Panc1 (cell line): Measurements from ENCODE around the gene DTWD1. TPM values are rescaled to one million over a fixed set of nuclear protein-coding genes. Genes with fewer than 3 reads are reported as not detected.
"Not testable (repeated sequence)": the region's sequence is repeated elsewhere in the genome, so short reads cannot be mapped to it uniquely, and the experiment has no call there.

Experiments used
- ATAC-seq: fragments of 200-7000 bp; cut with Tn5 transposase; 2 replicates; pipeline ENCODE4 v1.9.1; 2020; ENCODE audit warnings: mild to moderate bottlenecking, moderate library complexity
- BruUV-seq: library from RNA; stranded (reverse); fragments of 400-500 nt; replicated peaks from 2 replicates; lab custom pipeline; 2021; lab: Mats Ljungman, UMichigan
- CTCF ChIA-PET: fragments of 300-600 bp; sonication (Branson Sonifier 250); formaldehyde crosslinking; loops from one replicate; lab custom pipeline; 2022; ENCODE audit warnings: antibody characterized with exemption; lab: Charles Lee
- POLR2A ChIA-PET: fragments of 300-600 bp; sonication (Branson Sonifier 250); formaldehyde crosslinking; loops from one replicate; lab custom pipeline; 2022; ENCODE audit warnings: antibody characterized with exemption; lab: Charles Lee
- DNase-seq: peaks from one replicate; pipeline ENCODE4 v3.0.0-alpha.2; 2010; ENCODE audit warnings: low read depth, low spot score
- H3K27ac ChIP-seq: 2 replicates; pipeline ENCODE4 v1.5.1; 2011; ENCODE audit warnings: mild to moderate bottlenecking, low read length, inconsistent platforms
- H3K27me3 ChIP-seq: fragments of 200-500 bp; sonication (Bioruptor generic); 2 replicates; pipeline ENCODE4 v1.6.0; 2014; ENCODE audit warnings: low read length, inconsistent platforms; ENCODE audit not compliant: control insufficient read depth, insufficient read depth
- H3K36me3 ChIP-seq: fragments of 200-500 bp; sonication (Bioruptor generic); 2 replicates; pipeline ENCODE4 v1.5.1; 2014; ENCODE audit warnings: inconsistent platforms, mild to moderate bottlenecking, low read length, moderate library complexity; ENCODE audit not compliant: control insufficient read depth, insufficient read depth
- H3K4me1 ChIP-seq: 2 replicates; pipeline ENCODE4 v1.5.1; 2011; ENCODE audit warnings: inconsistent platforms, mild to moderate bottlenecking, low read length, moderate library complexity; ENCODE audit not compliant: control insufficient read depth, insufficient read depth
- H3K4me3 ChIP-seq, 2 experiments: 2 replicates each; pipeline ENCODE4 v1.5.1; 2011 to 2012; ENCODE audit warnings: low read depth in 2 of 2, low read length in 2 of 2, mild to moderate bottlenecking in 2 of 2, inconsistent platforms in 1 of 2, moderate library complexity in 1 of 2
- H3K9me3 ChIP-seq: fragments of 200-500 bp; sonication (Bioruptor generic); 2 replicates; pipeline ENCODE4 v1.5.1; 2014; ENCODE audit warnings: low read depth, mild to moderate bottlenecking, inconsistent platforms, low read length, moderate library complexity; ENCODE audit not compliant: control insufficient read depth, insufficient read depth
- POLR2AphosphoS5 ChIP-seq: IDR thresholded peaks from 2 replicates; pipeline ENCODE4 v1.6.1; 2012; ENCODE audit warnings: mild to moderate bottlenecking, low read depth, low read length, moderate library complexity
- REST ChIP-seq, 2 experiments: IDR thresholded peaks; 2 replicates each; pipeline ENCODE4 v1.6.1; 2011 to 2012; ENCODE audit warnings: low read depth in 2 of 2, control low read depth in 1 of 2, low read length in 1 of 2, mild to moderate bottlenecking in 1 of 2, moderate library complexity in 1 of 2; ENCODE audit not compliant: insufficient read depth in 1 of 2
- SIN3A ChIP-seq: IDR thresholded peaks from 2 replicates; pipeline ENCODE4 v1.6.1; 2012; ENCODE audit warnings: low read depth, mild to moderate bottlenecking, low read length, moderate library complexity, borderline replicate concordance; ENCODE audit not compliant: insufficient read depth
- TCF7L2 ChIP-seq: IDR thresholded peaks from 2 replicates; pipeline ENCODE4 v1.6.1; 2011; ENCODE audit warnings: mild to moderate bottlenecking, low read depth, low read length, inconsistent platforms
- in situ Hi-C: cut with HindIII; loops from 2 replicates; pipeline ENCODE4 v1.10.0; 2016; ENCODE audit warnings: low sequenced_read_pairs, low pct_unique_long_range_greater_than_20kb
- intact Hi-C: fragments of 100-400 bp; cut with micrococcal nuclease; formaldehyde crosslinking; loops from one replicate; pipeline ENCODE4 v1.10.0; 2022; ENCODE audit not compliant: unreplicated experiment
- total RNA-seq: library from RNA; stranded (reverse); gene quantifications from one replicate; pipeline ENCODE4 v1.2.1, GENCODE V29; 2021; ENCODE audit not compliant: unreplicated experiment
- TF ChIP-seq, protein P1 (sequence below): fragments of 450-650 bp; IDR thresholded peaks from 2 replicates; pipeline ENCODE4 v1.5.1; 2017; ENCODE audit warnings: mild to moderate bottlenecking

Gene DTWD1
- total RNA-seq, 1 experiment from 2014 or later: 19.8 TPM

DNA sequence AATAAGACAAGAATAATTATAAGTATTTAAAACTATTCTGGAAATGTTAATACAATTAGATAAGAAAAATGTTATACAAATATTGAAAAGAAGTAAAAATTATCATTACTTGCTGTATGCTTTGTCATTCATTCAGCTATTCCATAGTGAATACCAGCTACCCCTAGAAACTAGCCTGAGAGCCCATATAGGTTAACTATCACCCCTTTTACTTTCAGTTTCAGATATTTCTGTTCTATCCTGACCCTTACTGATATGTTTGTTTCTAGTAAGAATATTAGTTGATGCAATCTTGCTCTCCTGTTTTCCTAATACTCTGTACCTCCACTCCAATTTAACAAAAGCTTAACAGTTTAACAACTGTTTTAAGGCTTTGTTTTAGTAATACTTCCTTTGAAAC is 31.8 kb upstream of the DTWD1 start:
- no peaks in the 10 kb centered on the region for H3K4me1 ChIP-seq
- ATAC-seq: no peak
- no peak overlapping the region for H3K4me3 ChIP-seq
- BruUV-seq: no TSS peak
- no peaks in the 10 kb centered on the region for H3K27me3 ChIP-seq
- intact Hi-C loops (no loop called here), in situ Hi-C loops (no loop called here)
- no peaks in the 10 kb centered on the region for H3K9me3 ChIP-seq
- POLR2A ChIA-PET: no interaction called here
- TF ChIP-seq SIN3A (no peak), REST (IDR thresholded peaks at IDR 0.05; ENCODE audit: insufficient read depth in 1 of 2, low read depth in 2 of 2, low read length in 1 of 2) (no peak), TCF7L2 (no peak), POLR2AphosphoS5 (no peak)
- TF ChIP-seq, protein P1, sequence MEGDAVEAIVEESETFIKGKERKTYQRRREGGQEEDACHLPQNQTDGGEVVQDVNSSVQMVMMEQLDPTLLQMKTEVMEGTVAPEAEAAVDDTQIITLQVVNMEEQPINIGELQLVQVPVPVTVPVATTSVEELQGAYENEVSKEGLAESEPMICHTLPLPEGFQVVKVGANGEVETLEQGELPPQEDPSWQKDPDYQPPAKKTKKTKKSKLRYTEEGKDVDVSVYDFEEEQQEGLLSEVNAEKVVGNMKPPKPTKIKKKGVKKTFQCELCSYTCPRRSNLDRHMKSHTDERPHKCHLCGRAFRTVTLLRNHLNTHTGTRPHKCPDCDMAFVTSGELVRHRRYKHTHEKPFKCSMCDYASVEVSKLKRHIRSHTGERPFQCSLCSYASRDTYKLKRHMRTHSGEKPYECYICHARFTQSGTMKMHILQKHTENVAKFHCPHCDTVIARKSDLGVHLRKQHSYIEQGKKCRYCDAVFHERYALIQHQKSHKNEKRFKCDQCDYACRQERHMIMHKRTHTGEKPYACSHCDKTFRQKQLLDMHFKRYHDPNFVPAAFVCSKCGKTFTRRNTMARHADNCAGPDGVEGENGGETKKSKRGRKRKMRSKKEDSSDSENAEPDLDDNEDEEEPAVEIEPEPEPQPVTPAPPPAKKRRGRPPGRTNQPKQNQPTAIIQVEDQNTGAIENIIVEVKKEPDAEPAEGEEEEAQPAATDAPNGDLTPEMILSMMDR: no peak
- no peaks in the 10 kb centered on the region for H3K36me3 ChIP-seq
- H3K27ac ChIP-seq: no peak overlapping the region
- CTCF ChIA-PET: no interaction called here
- no peak for DNase-seq

- CTCF ChIA-PET, DNase-seq, POLR2A ChIA-PET, H3K36me3 ChIP-seq, H3K27me3 ChIP-seq, H3K27ac ChIP-seq, H3K4me3 ChIP-seq, H3K9me3 ChIP-seq, ATAC-seq, BruUV-seq, in situ Hi-C loops, H3K4me1 ChIP-seq: not testable (repeated sequence)
- intact Hi-C loops: loop anchor here (10.0 kb wide), 1 partner anchor 358 kb away; no protein-coding TSS in a partner anchor
Measured at GRCh38 chr15:49592829-49593316, 28.0 kb upstream of the DTWD1 start.

GRCh38 chr15:49604625-49605409 is 16.0 kb upstream of the DTWD1 start:
- CTCF ChIA-PET: no interaction called here
- ATAC-seq: no peak
- no peaks in the 10 kb centered on the region for H3K27me3 ChIP-seq

More at GRCh38 chr15:49604625-49605409, 16.0 kb upstream of the DTWD1 start:
- BruUV-seq: no TSS peak
- in situ Hi-C loops (no loop called here), intact Hi-C loops (no loop called here)
- TF ChIP-seq REST (IDR thresholded peaks at IDR 0.05; ENCODE audit: insufficient read depth in 1 of 2, low read depth in 2 of 2, low read length in 1 of 2): no peak
- no peak for TF ChIP-seq POLR2AphosphoS5
- TF ChIP-seq SIN3A: no peak
- TF ChIP-seq TCF7L2: no peak
- TF ChIP-seq, protein P1: no peak
- H3K9me3 ChIP-seq: 0 out of 2 replicates have a peak, but pooled peaks cover 5% of the 10 kb centered on the region
- H3K27ac ChIP-seq: no peak overlapping the region
- no peak for DNase-seq
- H3K36me3 ChIP-seq: no peaks in the 10 kb centered on the region
- no peak overlapping the region for H3K4me3 ChIP-seq
- POLR2A ChIA-PET: no interaction called here
- H3K4me1 ChIP-seq: no peaks in the 10 kb centered on the region
